ENCODE measurements around the gene CLMN. TPM values are rescaled to one million over a fixed set of nuclear protein-coding genes. Genes with fewer than 3 reads are reported as not detected.

The CLMN gene
- total and polyA plus RNA-seq, 10 of the 15 experiments (the other 5 are each of a cell fraction or from before 2014, with no cell fraction given): 7.8 to 49.3 (median 18.5) TPM

GRCh38 chr14:95363468-95363954 lies 43.8 kb upstream of the CLMN start (continued):
- TF ChIP-seq CUX1 (IDR thresholded peaks at IDR 0.05; ENCODE audit: insufficient replicate concordance, low read depth, low read length): peak; percentile 43
- TF ChIP-seq HDAC6 (IDR thresholded peaks at IDR 0.05; ENCODE audit: unreplicated experiment): no peak
- TF ChIP-seq PAX5 (IDR thresholded peaks at IDR 0.05; ENCODE audit: borderline replicate concordance, low read depth, low read length): 0 out of 2 replicates have a peak, but pooled peaks have one; percentile 36
- peak; percentile 68 for TF ChIP-seq IKZF1 (conservative IDR thresholded peaks at IDR 0.05)

- intact Hi-C loops (cut with micrococcal nuclease; ENCODE audit: unreplicated experiment) (loop anchor here (2.0 to 5.0 kb wide), 2 partner anchors 97 to 155 kb away; no protein-coding TSS in a partner anchor), in situ Hi-C loops (cut with MboI) (no loop called here)
- Histone ChIP-seq H3K79me2 (ENCODE audit: control insufficient read depth, insufficient read depth, low read length) (no peaks in the 10 kb centered on the region), H3K27me3 (replicated peaks in 1 of 2; ENCODE audit: control insufficient read depth in 2 of 2, insufficient read depth in 2 of 2, low read length in 1 of 2) (peaks cover 0 to 5% of the 10 kb centered on the region in 2 experiments; a peak in 3 of 4 replicates), H3K4me1 (ENCODE audit: control insufficient read depth, insufficient read depth, low read length) (peaks cover 7% of the 10 kb centered on the region), H3K36me3 (ENCODE audit: control insufficient read depth in 2 of 2, insufficient read depth in 2 of 2, low read length in 1 of 2) (no peaks in the 10 kb centered on the region), H4K20me1 (ENCODE audit: control insufficient read depth, insufficient read depth) (no peaks in the 10 kb centered on the region), H3K4me3 (no peak overlapping the region), H2AFZ (ENCODE audit: control insufficient read depth, low read depth, low read length) (no peak overlapping the region), H3K4me2 (ENCODE audit: control insufficient read depth, insufficient read depth) (no peak overlapping the region), H3K27ac (ENCODE audit: control insufficient read depth, insufficient read depth) (no peak overlapping the region), H3K9ac (ENCODE audit: control insufficient read depth, insufficient read depth, low read length) (no peak overlapping the region), H3K9me3 (replicated peaks; ENCODE audit: control insufficient read depth, insufficient read depth, low read length) (no peaks in the 10 kb centered on the region)
- ATAC-seq (no peak), FAIRE-seq (no peak), DNase-seq (ENCODE audit: low read depth, low spot score) (no peak)
- ChIA-PET CTCF (interaction anchor here (0.6 to 2.5 kb wide), 25 partner anchors 12 to 672 kb away, joined by 3 to 13 read pairs (median 5); partner anchors contain the start of gene CLMN), POLR2A (no interaction called here), RAD21 (ENCODE audit: unreplicated experiment) (interaction anchor here (0.6 to 1.8 kb wide), 8 partner anchors 33 to 244 kb away, joined by 3 to 8 read pairs (median 4); no protein-coding TSS in a partner anchor), SMC1A (ENCODE audit: uncharacterized antibody, unreplicated experiment) (interaction anchor here (0.9 to 1.8 kb wide), 8 partner anchors 33 to 179 kb away, joined by 3 to 9 read pairs (median 4); no protein-coding TSS in a partner anchor)
- no TSS peak for BruUV-seq (replicated peaks)
- no peak for TF ChIP-seq ATF7 (IDR thresholded peaks at IDR 0.05; ENCODE audit: low read depth)
- no peak for TF ChIP-seq SMAD1 (IDR thresholded peaks at IDR 0.05; ENCODE audit: low read depth, partially characterized antibody)
- TF ChIP-seq STAT1 (conservative IDR thresholded peaks at IDR 0.05): no peak
- no peak for TF ChIP-seq KDM1A (IDR thresholded peaks at IDR 0.05; ENCODE audit: borderline replicate concordance)
- no peak for TF ChIP-seq TARDBP (IDR thresholded peaks at IDR 0.05; ENCODE audit: borderline replicate concordance)
- WGBS (ENCODE audit: insufficient coverage, insufficient replicate concordance, low lambda C conversion rate, missing lambda C conversion rate): 53% methylated on average over 9 of the region's 9 CpGs
Measured at GRCh38 chr14:95362138-95362494, 42.4 kb upstream of the CLMN start.

Measured in GM12878 (cell line).